ENCODE results near the gene CNTNAP3. TPM values are rescaled to one million over a fixed set of nuclear protein-coding genes. Genes with fewer than 3 reads are reported as not detected.
"Not testable (repeated sequence)": the region's sequence is repeated elsewhere in the genome, so short reads cannot be mapped to it uniquely, and the experiment has no call there.

The CNTNAP3 gene
- total RNA-seq, 3 donors from 2014 or later (not counting 1 experiment from before 2014, with no cell fraction given) = 0.20 TPM; not detected in 2

DNA sequence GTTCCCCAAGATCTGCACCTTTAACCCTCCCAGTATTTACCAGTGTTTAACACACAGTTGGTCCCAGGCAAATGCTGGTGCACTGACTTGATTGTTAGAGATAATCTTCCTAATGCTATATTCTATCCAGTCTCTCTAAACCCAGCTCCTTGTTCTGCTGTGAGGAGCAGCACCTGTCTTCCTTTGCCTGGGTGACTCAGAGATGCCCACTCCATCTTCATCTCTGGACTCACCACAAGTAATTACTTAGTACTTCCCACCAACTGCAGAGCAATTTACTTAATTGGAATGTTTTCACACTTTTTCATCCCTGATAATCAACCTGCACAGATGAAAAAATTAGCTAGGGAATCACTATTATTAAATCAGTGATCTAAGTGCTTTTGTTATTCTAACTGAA is 87.6 kb downstream of the CNTNAP3 start:
- ATAC-seq; H3K9me3 Mint-ChIP-seq; H3K27ac ChIP-seq (ENCODE audit: low read length); H3K9me3 ChIP-seq (ENCODE audit: control insufficient read depth, insufficient read depth, low read length); H3K4me3 Mint-ChIP-seq; DNase-seq; H3K36me3 Mint-ChIP-seq; H3K36me3 ChIP-seq (ENCODE audit: control insufficient read depth, insufficient read depth, low read length); intact Hi-C loops (cut with micrococcal nuclease); H3K27me3 Mint-ChIP-seq (ENCODE audit: low read depth in 2 of 2); H3K27me3 ChIP-seq (ENCODE audit: control insufficient read depth, insufficient read depth, low read length); H3K4me3 ChIP-seq (ENCODE audit: low read length); H3K27ac Mint-ChIP-seq; H3K4me1 ChIP-seq (ENCODE audit: control insufficient read depth, insufficient read depth, low read length); H3K4me1 Mint-ChIP-seq: not testable (repeated sequence)

DNA sequence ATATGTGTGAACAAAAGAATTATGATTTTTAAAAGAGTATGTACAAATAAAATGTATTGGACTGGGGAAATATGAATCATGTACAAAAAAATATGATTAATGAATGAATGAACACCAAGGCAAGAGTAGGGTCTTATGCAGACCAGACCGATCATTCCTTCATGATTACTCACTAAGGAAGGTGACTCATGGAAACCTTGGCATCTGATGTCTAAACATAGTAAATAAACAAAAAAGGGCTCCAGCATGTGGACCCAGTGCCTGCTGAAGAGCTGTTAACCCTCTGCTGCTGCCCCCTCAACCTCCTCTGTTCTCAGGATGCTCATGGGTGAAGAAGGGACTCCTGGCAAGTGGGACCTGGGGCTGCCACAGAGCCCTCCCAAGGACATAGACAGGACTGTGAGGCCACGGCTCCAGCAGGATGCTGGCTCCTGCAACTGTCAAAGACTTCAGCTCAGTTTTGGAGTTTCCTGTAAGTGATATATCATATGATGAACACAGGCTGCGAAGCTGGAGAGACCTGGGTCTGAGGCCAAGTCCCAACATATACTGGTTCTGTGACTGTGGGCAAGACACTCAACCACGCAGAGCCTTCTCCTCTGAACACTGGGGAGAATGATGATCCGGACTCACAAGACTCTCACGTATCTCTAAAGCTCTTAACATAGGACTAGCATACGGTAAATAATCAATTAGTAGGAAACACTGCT is 89.8 kb downstream of the CNTNAP3 start:
- DNase-seq; intact Hi-C loops (cut with micrococcal nuclease); H3K4me1 Mint-ChIP-seq; ATAC-seq; H3K27me3 ChIP-seq (ENCODE audit: control insufficient read depth, insufficient read depth, low read length); H3K27me3 Mint-ChIP-seq (ENCODE audit: low read depth in 2 of 2); H3K9me3 ChIP-seq (ENCODE audit: control insufficient read depth, insufficient read depth, low read length); H3K4me3 ChIP-seq (ENCODE audit: low read length); H3K36me3 Mint-ChIP-seq; H3K4me3 Mint-ChIP-seq; H3K4me1 ChIP-seq (ENCODE audit: control insufficient read depth, insufficient read depth, low read length); H3K9me3 Mint-ChIP-seq; H3K27ac Mint-ChIP-seq; H3K27ac ChIP-seq (ENCODE audit: low read length); H3K36me3 ChIP-seq (ENCODE audit: control insufficient read depth, insufficient read depth, low read length): not testable (repeated sequence)
- no CpG with 5 or more reads among the region's 7 CpGs for WGBS (ENCODE audit: insufficient coverage)

DNA sequence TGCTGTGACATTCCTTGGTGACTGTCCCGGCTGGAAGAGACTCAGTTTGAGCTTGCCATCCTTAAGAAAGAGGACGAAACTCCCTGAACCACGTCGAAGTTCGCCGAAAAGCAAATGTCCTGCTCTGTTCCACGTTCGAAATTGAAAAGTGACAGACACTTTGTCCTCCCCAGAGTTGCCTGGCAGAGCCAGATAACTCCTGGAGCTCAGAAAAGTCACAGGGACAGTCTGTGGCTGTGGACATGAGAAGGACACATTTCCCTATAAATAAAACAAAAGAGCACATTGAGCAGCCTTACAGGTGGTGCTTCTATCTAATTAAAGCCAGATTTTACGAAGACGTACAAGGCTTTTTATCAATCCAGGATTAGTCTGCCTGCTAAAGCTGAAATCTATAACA is 116.6 kb downstream of the CNTNAP3 start:
- H3K36me3 Mint-ChIP-seq; H3K27ac ChIP-seq (ENCODE audit: low read length); DNase-seq; H3K4me1 ChIP-seq (ENCODE audit: control insufficient read depth, insufficient read depth, low read length); ATAC-seq; H3K27ac Mint-ChIP-seq; H3K4me1 Mint-ChIP-seq; H3K27me3 Mint-ChIP-seq (ENCODE audit: low read depth in 2 of 2); H3K9me3 Mint-ChIP-seq; H3K4me3 ChIP-seq (ENCODE audit: low read length); H3K36me3 ChIP-seq (ENCODE audit: control insufficient read depth, insufficient read depth, low read length); intact Hi-C loops (cut with micrococcal nuclease); H3K27me3 ChIP-seq (ENCODE audit: control insufficient read depth, insufficient read depth, low read length); H3K4me3 Mint-ChIP-seq; H3K9me3 ChIP-seq (ENCODE audit: control insufficient read depth, insufficient read depth, low read length): not testable (repeated sequence)
- WGBS (ENCODE audit: insufficient coverage) = no CpG with 5 or more reads among the region's 10 CpGs

DNA sequence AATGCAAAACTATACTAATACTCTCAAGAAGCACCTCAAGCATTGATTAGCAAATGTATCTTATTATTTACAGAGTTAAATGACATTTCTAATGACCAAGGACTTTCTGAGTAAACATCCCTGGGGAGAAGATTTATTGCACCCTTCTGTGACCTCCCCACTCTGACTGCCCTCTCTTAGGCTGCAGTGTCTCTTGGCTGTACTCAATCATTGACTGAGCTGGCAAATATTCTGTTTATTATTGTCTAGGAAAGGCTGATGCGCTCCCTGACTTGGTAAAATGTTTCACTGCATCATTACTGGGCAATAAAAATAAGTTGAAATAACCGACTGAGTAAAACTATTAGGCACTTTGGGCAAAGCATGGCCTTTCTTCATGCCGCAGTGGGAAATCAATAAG is 130.3 kb downstream of the CNTNAP3 start:
- H3K27me3 ChIP-seq (ENCODE audit: control insufficient read depth, insufficient read depth, low read length); ATAC-seq; H3K27ac Mint-ChIP-seq; H3K4me1 Mint-ChIP-seq; intact Hi-C loops (cut with micrococcal nuclease); H3K36me3 ChIP-seq (ENCODE audit: control insufficient read depth, insufficient read depth, low read length); H3K9me3 ChIP-seq (ENCODE audit: control insufficient read depth, insufficient read depth, low read length); DNase-seq; H3K27me3 Mint-ChIP-seq (ENCODE audit: low read depth in 2 of 2); H3K4me3 ChIP-seq (ENCODE audit: low read length); H3K9me3 Mint-ChIP-seq; H3K36me3 Mint-ChIP-seq; H3K4me1 ChIP-seq (ENCODE audit: control insufficient read depth, insufficient read depth, low read length); H3K4me3 Mint-ChIP-seq; H3K27ac ChIP-seq (ENCODE audit: low read length): not testable (repeated sequence)
- WGBS (ENCODE audit: insufficient coverage) = no CpG with 5 or more reads among the region's 3 CpGs

DNA sequence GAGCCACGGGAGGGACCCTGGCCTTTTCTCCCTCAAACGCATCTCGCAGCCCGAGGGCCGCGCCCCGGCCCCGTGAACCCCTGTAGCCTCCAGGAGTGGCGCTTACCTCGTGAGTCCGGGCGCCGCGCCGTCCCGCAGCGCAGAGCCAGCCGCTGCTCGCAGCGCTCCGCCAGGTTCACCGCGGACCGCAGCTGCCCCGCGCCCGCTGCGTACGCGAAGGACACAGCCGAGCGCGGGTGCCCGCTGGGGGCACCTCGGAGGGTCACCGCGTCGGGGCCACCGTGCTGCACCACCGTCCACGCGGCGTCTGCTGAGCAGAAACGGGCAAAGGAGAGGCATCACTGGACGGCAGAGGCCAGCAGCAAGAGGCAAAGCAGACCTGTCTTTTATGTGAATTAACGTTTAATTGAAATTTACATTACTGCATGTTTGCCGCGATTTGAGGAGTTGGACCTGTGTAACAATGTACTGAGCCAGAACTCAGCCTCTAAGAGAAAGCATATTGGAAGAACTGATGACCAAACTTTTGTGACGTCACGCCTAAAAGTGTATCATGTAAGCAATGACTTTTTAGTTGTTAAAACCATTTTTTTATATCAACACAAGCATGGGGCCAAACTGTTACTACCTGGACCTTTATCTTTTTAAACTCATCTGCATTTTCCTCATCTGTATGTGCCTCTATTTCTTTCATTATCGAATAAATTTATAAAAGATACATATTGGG is 155.0 kb downstream of the CNTNAP3 start:
- H3K9me3 ChIP-seq (ENCODE audit: control insufficient read depth, insufficient read depth, low read length); H3K27me3 Mint-ChIP-seq (ENCODE audit: low read depth in 2 of 2); H3K4me3 ChIP-seq (ENCODE audit: low read length); H3K4me3 Mint-ChIP-seq; intact Hi-C loops (cut with micrococcal nuclease); H3K9me3 Mint-ChIP-seq; H3K27me3 ChIP-seq (ENCODE audit: control insufficient read depth, insufficient read depth, low read length); H3K36me3 ChIP-seq (ENCODE audit: control insufficient read depth, insufficient read depth, low read length); H3K4me1 ChIP-seq (ENCODE audit: control insufficient read depth, insufficient read depth, low read length); H3K36me3 Mint-ChIP-seq; DNase-seq; H3K27ac Mint-ChIP-seq; H3K27ac ChIP-seq (ENCODE audit: low read length); H3K4me1 Mint-ChIP-seq; ATAC-seq: not testable (repeated sequence)
- WGBS (ENCODE audit: insufficient coverage) = 46% methylated on average over 45 of the region's 51 CpGs

DNA sequence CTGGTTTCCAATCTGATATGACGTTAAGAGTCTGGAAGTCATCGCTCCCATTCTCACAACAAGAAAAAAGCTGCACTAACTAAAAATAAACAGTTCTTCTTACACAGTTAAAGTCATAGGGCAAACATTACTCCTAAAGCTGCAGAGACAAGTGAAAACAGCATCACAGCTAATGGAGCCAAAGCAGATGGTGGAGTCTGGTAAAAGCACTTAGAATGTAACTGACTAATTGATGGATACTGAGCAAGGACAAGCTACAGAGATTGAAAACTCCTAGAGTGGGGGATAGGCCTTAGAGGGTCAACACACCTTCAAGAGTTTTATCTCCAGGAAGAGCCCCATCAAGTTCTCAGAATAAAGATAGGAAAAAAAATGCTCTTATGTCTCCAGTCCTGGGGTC is 166.6 kb downstream of the CNTNAP3 start:
- DNase-seq; H3K27me3 Mint-ChIP-seq (ENCODE audit: low read depth in 2 of 2); H3K4me3 Mint-ChIP-seq; H3K9me3 Mint-ChIP-seq; H3K9me3 ChIP-seq (ENCODE audit: control insufficient read depth, insufficient read depth, low read length); intact Hi-C loops (cut with micrococcal nuclease); H3K27ac ChIP-seq (ENCODE audit: low read length); ATAC-seq; H3K36me3 Mint-ChIP-seq; H3K4me1 ChIP-seq (ENCODE audit: control insufficient read depth, insufficient read depth, low read length); H3K27ac Mint-ChIP-seq; H3K4me3 ChIP-seq (ENCODE audit: low read length); H3K4me1 Mint-ChIP-seq; H3K27me3 ChIP-seq (ENCODE audit: control insufficient read depth, insufficient read depth, low read length); H3K36me3 ChIP-seq (ENCODE audit: control insufficient read depth, insufficient read depth, low read length): not testable (repeated sequence)
- WGBS (ENCODE audit: insufficient coverage) = no CpG with 5 or more reads among the region's 2 CpGs

DNA sequence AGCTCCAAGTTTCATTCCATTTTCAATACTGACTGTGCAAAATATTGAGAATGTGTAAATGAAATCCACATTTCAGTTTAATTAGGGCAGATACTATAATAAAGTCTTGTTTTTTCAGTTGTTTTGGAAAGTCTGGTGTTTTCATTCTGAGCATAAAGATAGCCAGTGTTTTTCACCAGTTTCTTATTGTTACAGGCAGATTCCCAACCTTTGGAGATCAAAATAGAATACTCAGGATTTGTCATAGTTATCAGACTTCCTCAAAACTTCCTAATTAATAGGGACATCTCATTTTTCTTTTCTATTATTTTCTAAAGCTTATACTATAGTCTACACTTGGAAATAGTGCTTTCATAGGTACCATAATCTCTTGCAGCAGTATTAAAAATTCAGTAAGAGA is 176.2 kb downstream of the CNTNAP3 start:
- H3K27me3 ChIP-seq (ENCODE audit: control insufficient read depth, insufficient read depth, low read length); DNase-seq; ATAC-seq; H3K27ac Mint-ChIP-seq; H3K4me1 Mint-ChIP-seq; H3K27me3 Mint-ChIP-seq (ENCODE audit: low read depth in 2 of 2); H3K36me3 Mint-ChIP-seq; H3K4me3 Mint-ChIP-seq; H3K27ac ChIP-seq (ENCODE audit: low read length); H3K9me3 ChIP-seq (ENCODE audit: control insufficient read depth, insufficient read depth, low read length); intact Hi-C loops (cut with micrococcal nuclease); H3K9me3 Mint-ChIP-seq; H3K36me3 ChIP-seq (ENCODE audit: control insufficient read depth, insufficient read depth, low read length); H3K4me3 ChIP-seq (ENCODE audit: low read length); H3K4me1 ChIP-seq (ENCODE audit: control insufficient read depth, insufficient read depth, low read length): not testable (repeated sequence)
